GM18519 (cell line): ENCODE data around the gene LGALS9.
"Not testable (repeated sequence)": the region's sequence is repeated elsewhere in the genome, so short reads cannot be mapped to it uniquely, and the experiment has no call there.

ENCODE experiments used
- ATAC-seq: cut with Tn5 transposase; IDR thresholded peaks from one replicate; pipeline ENCODE4 v1.9.1; 2021; ENCODE audit warnings: mild to moderate bottlenecking, moderate library complexity; ENCODE audit not compliant: unreplicated experiment, low FRiP score

The LGALS9 gene

DNA sequence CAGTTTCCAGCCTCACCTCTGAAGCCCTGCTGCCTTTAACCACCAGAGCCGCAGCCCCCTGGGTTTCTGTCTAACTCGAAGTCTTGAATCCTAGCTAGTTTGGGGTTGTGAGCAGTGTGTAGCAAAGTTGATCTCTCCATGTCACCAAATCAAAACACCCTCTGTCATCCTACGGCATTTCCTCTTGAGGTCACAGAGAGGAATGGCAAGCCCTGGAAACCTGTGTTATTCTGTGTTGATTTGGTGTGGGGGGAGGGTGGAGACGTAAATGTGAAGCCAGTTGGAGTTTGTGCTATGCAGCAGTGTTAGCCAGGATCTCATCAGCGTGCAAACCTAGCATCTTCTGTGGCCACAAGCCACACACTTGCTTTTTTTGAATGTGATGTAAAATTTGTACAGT, 5.1 kb upstream of the LGALS9 start:
- ATAC-seq, result no peak

DNA sequence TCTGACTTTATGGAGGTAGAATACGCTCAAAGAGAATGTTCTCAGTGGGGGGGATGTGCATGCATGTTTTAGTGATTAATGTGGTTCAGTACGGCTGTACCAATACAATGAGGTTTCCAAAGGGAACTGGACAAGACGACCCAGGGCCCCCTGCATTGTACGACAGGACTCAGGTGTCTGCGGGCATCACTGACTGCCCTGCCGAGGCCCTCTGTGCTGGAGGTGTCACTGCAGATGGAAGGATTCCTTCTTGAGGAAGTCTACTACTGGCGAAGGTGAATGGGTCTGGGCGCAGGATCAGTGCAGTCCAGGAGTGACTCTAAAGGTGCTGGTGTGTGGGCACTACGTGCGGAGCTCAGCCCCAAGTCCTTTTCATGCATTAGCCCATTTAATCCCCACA, 3.5 kb upstream of the LGALS9 start:
- ATAC-seq, result no peak

DNA sequence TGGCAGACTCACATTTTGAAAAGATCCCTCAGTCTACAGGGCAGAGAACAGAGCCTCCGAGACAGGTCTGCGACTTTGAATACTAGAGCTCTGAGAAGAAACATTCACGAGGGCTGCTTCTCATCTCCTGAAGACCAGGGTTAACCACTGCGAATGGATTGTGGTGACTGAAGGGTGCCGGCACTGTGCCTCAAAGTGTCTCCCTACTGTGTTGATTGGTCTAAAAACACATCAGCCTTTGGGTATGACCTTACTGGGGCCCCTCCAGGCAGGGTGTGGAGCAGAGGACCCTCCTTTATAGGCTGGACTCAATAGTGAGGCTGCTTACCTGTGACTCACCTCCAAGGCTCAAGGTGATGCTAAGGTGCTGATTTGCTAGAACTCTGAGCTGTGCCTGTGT, 2.6 kb upstream of the LGALS9 start:
- ATAC-seq, result no peak

DNA sequence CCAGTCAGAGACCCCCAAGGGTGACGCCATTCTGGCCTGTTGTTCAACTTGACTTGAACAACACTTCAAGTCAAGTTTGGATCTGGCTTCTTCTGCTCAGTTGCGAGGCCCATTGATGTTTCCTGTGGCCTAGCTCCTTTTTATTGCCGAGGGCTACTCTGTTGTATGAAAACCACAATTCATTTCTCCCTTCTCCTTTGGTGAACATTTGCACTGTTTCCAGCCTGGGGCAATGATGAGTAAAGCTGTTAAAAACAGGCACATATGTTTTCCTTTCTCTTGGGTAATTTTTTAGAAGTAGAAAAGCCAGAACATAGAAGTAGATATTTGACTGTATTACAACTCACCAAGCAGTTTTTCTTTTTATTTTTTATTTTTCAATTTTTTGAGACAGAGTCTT, 1.7 kb upstream of the LGALS9 start:
- ATAC-seq, result not testable (repeated sequence)

DNA sequence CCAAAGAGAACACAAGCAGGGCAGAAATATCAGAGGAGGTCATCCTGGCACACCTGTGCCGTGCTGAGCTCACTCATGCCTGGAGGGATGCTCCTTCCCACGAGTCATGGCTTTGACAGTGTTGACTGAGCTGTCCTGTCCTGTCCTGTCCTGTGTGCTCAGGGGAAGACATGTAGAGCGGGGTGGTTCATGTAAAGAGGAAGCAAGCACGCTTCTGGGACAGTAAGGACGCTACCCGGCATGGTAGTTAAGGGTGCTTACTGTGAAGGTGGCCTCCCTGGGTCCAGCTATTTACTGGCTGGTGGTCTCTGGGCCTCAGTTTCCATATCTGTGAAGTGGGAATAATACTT, 398 bp downstream of the LGALS9 start:
- peak; percentile 26 for ATAC-seq

DNA sequence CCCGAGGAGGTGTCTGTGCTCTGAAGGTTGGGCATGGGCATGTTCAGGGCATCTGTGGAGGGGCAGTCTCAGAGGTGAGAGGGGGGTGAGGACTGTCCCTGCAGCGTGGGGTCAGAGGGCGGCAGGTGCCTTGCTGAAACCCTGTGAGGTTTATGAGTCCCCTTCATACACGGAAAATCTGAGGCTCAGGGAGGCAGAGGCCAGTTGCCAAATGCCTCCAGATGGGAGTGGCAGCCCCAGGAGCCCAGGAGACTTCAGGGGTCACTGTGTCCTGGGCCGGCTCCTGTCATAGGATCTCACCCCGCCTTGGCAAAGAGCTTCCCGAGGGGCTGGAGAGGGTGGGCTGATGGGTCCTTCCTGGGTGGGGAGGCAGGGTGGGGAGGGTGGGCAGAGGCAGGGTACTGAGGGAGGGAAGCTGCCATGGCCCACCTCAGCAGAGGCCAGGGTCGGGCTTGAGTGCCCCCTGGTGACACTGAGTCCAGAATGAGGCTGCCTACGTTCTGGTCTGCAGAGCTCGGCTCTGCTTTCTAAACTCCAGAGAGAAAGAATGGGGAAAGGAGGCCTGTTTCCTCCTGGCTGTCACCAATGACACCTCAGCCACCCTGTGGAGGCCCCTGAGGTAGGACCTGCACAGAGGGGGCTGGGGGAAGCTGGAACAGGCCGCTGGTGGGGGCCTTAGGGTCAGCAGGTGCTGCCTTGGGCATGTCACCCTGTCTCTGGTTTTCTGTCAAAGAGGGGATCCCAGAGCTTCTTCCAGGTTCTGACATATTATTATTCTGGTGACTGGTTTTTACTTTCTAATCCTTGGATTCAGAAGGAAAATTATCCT, 1.1 kb downstream of the LGALS9 start:
- ATAC-seq, result no peak

DNA sequence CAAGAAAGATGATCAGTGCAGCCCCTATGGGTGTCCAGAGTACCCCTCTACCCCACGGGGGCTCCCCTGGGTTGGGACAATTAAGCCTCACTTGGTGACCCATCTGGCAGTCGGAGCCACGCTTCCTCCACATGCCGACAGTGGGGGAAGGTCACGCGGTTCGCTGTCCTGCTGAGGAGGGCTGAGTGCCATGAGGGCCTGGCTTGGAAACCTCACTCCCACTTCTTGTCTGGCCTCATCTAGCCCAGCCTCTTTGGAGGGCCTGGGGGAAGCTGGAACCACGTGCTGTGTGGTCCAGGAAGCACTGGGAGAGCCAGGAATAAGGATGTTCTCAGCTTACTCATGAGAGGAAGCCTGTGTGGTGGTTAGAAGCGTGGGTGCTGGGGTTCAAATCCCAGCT, 1.8 kb downstream of the LGALS9 start:
- not testable (repeated sequence) for ATAC-seq

DNA sequence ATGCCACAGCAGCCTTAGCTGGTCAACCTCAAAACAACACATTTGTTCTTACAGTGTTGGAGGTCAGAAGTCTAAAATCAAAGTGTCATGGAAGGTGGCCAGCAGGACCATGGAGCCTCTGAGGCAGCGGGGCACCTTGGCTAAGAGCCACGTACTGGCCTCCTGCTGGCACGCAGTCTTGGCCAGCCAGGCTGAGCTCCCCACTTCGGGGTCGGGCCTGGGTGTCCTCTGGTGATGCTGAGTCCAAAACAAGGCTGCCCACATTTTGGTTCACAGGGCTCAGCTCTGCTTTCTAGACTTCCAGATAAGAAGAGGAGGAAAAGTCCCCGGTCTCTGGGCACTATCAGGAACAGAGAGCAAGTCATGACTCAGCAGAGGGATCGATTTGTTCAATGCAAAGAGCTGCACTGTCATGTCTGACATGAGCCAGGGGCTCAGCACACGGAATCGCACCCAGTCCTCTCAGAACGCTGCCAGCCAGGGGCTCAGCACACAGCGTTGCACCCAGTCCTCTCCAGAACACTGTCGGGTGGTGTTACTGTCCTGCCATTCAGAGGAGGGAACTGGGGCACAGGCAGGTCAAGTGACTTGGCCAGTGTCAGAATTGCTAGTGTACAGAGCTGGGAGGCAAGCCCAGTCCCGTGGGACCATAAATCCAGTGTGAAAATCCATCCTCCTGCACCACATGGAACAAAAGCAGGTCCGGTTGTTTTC, 2.5 kb downstream of the LGALS9 start:
- no peak for ATAC-seq

DNA sequence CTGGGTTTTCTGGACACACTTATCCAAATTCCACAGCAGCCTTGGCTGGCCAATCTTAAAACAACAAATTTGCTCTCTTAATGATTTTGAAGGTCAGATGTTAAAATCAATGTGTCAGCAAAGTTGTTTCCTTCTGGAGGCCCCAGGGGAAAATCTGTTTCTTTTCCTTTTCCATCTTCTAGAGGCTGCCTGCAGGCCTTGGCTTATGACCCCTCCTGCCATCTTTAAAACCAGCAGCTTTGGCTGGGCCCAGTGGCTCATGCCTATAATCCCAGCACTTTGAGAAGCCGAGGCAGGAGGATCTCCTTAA, 3.0 kb downstream of the LGALS9 start:
- ATAC-seq, result no peak

DNA sequence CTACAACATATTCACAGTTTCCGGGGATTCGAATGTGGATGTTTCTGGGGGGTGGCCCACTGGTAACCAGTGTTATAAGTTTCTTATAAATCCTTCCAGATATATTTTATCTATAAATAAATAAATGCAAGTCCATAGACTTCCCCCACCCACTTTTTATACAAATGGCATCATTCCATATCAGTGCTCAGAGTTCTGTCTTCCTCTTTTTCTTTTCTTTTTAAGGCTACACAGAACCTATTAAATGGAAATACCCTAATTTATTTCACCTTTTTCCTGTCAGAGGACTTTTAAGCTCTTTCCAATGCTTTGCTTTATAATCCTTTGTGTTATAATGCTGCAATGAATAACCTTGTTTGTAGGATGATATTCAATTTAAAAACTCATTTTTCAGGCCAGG, 3.8 kb downstream of the LGALS9 start:
- no peak for ATAC-seq

DNA sequence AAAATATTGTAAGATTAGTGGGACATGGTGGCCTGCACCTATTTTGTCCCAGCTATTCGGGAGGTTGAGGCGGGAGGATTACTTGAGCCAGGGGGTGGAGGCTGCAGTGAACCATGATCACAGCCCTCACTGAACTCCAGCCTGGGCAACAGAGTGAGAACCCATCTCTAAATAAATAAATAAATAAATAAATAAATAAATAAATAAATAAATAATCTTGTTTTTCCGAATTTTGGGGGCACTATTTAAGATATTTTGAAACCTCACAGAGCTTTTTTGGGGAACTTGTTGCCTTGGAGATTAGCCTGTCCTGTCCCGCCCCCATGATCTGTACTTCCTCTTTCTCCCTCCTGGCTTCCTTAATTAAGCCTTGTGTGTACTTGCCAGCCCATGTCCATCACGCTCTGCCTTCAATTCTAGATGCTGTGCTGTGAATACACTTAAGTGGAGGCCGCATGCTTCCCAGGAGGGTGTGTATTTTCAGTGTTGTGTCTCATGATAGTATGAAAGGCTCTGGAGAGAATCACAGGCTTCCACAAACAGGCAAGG, 4.4 kb downstream of the LGALS9 start:
- no peak for ATAC-seq

DNA sequence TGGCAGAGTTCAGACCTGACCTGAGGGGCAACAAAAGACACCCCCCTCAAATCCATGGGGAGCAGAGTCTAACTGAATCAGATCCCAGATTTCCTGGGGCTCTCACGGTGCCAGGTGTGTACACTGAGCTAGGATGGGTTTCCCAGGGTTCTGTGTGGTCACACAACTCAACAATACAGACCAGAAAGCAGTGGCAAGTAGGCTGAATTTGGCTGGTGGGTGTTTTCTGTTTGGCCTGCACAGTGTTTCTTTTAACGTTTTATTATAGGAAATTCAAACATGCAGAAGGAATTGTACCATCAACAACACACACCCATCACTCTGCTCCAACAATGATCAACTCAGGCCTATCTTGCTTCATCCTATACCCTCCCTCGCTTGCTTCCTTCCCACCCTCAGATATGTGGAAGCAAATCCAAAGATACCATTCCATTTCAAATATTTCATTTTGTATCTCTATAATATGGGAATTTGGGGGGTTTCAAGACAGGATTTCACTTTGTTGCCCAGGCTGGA, 5.1 kb downstream of the LGALS9 start:
- ATAC-seq, result not testable (repeated sequence)

DNA sequence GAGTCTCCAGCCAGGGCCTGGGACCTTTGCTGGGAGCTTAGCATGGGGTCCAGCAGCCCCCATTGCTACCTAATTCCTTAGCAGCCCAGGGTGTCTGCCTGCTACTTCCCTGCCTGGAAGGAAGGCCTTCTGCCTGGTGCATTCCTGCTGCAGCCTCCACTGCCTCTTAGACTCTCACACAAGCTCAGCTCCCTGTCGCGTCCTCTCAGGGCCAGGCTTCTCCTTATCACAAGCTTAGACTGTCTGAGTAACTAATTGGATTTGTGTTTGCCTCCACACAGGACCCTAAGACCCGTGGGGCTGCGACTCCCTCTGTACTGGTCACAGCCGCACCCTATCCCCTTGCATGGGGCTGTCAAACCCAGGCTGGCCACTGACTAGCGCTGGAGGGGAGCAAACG, 6.8 kb downstream of the LGALS9 start:
- not testable (repeated sequence) for ATAC-seq

DNA sequence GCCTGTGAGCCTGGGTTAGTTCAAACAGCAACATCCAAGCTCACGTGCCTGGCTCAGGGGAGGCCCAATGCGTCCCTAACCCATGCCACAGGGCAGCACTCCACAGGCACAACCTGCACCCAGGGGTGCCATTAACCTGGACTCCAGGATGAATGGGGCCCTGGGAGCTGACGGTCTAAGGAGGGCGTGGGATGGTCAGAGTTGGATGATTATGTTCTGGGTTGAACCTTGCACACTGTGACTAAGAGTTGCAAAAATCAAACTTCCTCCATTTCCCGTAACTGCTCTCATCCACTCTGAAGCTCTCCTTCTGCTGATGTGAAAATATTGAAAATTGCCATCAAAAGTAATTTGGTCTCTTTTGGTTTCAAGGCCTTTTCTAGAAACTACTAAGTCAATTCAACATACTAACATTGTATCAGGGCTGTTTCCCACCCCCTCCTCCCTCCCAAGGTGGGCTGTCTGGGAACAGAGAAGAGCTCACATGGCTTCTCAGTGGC, 7.5 kb downstream of the LGALS9 start:
- ATAC-seq, result not testable (repeated sequence)

DNA sequence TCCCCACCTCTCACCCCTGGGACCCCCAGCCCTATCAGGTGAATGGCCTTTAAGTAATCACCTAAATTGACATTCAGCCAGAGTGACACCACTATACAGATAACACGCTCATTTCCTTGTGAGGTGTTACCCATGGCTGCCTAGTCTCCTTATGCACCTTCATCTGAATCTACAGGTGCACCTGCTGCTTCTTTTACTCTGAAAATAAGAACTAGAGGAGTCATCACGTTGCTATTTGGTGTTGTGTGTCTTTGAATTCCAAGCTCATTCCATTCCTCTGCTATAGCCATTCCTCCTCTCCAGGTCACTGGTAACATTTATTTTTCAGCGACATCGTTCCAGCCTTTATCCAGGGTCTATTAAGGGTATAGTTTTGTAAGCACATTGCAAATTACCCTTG, 9.8 kb downstream of the LGALS9 start:
- ATAC-seq, result no peak

DNA sequence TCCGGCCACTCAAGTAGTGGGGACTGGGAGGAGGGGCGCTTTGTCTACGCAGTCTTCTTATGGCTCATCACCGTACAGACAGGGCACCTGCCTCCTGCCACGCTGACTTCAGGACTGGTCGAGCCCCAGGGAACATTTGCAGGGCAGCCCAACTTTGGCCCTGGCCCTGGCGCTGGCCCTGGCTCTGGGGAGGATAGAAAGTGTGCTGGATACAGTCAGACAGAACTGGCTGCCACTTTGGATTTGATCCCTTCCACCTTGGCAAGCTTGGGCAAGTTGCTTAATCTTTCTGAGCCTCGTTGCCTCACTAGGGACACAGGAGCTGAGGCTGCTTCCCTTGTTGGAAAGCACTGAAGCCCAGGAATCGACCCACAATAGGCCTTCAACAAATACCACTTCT, 13.6 kb downstream of the LGALS9 start:
- no peak for ATAC-seq

DNA sequence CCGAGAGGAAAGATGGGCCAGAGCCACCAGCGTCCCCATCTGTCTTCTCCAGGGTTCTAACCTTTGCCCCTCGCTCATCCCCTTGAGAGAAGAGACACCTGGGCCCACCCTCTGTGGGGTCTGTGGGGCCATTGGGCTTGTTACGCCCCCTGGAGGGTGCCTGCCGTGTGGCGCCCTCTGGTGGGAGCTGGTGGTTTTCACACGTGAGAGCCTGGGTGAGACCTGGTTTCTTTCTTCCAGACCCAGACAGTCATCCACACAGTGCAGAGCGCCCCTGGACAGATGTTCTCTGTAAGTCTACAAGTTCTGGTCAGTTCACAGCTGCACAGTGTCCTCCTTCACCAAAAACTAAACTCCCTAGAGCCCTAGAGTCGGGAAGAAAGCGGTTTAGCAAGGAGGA, 14.6 kb downstream of the LGALS9 start:
- not testable (repeated sequence) for ATAC-seq

DNA sequence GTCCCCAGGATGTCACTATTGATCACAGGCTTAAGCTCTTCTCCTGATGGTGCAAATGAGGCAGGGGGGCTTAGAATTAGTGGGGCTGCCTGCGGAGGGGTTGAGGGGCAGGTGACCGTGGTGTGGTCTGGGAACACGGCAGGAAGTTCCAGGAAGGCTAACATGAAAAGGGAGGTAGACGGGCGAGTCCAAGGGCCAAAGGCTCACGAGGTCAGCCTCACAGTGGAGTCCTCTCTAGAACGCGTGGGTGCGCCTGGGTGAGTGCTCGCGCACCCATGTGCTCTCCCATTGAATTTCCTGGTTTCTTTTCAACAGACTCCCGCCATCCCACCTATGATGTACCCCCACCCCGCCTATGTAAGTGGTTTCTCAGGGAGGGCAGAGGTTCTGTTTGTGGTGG, 15.2 kb downstream of the LGALS9 start:
- no peak for ATAC-seq

DNA sequence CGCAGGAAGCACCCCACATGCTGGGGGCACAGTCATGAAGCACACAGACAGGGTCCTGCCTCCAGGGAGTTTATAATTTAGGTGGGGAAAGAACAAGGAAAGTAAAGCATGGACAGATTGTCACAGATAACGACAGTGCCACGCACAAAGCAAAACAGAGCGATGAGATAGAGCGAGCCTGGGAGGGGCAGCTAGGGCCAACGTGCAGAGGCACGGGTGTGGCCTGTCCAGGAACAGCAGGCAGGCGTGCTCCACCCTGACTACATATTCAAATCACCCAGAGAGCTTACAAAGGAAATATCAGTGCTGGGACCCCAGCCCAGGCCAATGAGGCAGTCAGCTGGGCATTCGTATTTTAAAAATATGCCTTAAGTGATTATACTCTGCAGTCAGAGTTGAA, 16.8 kb downstream of the LGALS9 start:
- ATAC-seq, result no peak

DNA sequence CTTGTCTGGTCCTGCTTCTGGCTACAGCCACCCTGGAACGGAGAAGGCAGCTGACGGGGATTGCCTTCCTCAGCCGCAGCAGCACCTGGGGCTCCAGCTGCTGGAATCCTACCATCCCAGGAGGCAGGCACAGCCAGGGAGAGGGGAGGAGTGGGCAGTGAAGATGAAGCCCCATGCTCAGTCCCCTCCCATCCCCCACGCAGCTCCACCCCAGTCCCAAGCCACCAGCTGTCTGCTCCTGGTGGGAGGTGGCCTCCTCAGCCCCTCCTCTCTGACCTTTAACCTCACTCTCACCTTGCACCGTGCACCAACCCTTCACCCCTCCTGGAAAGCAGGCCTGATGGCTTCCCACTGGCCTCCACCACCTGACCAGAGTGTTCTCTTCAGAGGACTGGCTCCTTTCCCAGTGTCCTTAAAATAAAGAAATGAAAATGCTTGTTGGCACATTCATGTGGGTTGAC, 18.2 kb downstream of the LGALS9 start:
- not testable (repeated sequence) for ATAC-seq

DNA sequence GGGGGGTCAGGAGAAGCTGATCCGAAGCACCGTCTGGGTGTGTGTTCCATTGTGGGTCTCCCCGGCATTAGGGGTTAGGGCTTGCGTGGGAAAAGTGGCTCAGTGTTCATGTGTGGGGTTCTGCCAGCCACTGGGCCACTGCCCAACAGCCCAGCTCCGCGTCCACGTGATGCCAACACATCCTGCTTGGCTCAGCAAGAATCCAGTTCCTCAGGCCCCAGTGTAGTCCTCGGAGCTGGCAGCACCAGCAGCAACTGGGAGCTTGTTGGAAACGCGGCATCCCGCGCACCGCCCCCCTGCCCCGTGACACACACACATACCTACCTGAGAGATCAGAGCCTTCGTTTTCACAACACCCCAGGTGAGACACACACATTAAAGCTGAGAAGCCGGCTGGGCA, 18.9 kb downstream of the LGALS9 start:
- no peak for ATAC-seq
